Activated CD4-positive, alpha-beta T cell treated with anti-CD3 and anti-CD28 coated beads, Interleukin-10, Interleukin-2, amounts not matched to agents 100 ng/mL and 50 ng/mL, durations not matched to agents 16 hours and 8 hours (primary cell): ENCODE data around the gene KDM7A.
"Not testable (repeated sequence)": the region's sequence is repeated elsewhere in the genome, so short reads cannot be mapped to it uniquely, and the experiment has no call there.

Experiments used
- DNase-seq: peaks from one replicate; pipeline ENCODE4 v3.0.0-alpha.2; 2020

Gene KDM7A

DNA sequence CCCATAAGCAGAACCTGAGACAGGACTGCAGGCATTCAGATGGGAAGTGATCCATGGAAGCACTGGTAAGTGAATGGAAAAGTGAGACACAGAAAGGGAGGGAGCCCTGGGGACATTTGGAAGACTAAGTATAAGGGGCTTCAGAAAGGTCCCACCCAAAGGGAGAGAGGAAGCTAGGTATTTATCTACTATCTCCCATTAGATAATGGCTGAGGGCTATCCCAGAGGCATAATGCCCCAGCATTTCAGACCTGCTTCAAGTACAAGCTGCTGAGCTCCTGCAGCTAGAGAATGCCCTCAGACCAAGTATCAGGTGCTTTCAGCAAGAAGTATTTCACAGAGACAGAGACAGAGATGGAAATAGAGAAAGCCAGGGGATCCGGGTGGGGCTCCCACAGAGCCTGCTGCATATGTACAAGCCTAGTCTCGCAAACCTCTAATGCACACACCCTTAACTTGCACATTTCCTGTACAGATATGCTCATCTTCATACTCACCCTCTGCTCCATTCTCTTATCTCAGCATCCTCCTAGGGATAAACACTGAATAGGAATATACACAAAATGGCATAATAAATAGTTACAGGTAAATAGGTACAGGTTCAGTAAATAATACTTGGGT, 20.2 kb downstream of the KDM7A start:
- no peak for DNase-seq

DNA sequence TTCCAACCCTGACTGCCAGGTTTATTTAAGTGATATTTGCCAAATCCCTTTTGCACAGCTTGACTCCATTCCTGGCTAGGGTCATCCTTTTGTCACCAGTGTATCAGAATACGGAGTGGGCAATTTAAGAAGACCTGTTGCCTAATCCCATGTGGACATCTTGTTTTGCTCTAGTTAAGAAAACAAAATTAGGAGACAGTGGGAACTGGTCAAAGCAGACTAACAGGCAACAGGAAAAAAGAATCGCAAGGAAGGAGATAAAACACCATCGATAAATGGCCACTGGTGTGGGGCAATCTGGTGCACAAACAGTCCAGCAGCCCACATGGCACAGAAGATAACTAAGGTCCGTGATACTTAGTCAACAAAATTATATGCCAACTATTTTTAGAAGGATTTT, 21.4 kb downstream of the KDM7A start:
- DNase-seq = no peak

DNA sequence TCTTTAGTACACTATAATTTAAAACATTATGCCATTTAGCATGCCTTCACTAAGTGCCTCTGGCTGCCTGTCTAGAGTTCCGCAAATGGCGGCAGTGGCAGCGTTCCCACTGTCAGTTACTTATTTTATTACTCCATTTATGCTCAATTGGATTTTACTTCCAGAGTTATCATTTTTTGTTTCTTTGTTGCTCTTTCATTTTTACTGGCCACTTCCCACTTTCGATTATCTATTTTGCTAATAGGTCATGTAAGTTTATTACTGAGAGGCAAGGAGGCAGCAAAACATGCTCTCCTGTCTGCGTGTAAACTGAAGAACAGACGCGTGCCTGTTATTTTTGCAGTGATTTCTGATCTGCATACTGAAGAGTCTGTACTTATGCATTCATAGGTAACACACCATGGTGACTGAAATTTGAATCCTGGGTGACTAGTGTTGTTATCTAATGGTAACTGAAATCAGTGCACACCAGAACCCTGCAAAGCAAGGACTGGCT, 23.1 kb downstream of the KDM7A start:
- peak; percentile 21 for DNase-seq

DNA sequence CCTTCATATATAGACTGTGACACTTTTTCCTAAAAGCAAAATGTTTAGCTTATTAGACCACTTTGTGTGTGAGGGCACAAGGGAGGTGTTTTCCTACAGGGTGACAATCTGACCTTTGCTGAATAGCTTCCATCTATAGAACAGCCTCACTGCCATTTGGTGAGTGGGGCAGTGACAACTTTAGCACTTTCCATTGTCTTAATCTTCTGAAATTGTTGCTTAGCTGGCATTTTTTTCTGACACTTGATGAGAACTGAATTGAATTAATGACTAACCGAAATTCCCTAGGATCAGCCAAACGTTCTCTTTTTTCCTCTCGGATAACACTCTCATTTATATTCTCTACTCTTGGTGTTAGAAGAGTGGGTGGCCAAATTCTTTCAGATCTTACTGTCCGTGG, 30.2 kb downstream of the KDM7A start:
- no peak for DNase-seq

DNA sequence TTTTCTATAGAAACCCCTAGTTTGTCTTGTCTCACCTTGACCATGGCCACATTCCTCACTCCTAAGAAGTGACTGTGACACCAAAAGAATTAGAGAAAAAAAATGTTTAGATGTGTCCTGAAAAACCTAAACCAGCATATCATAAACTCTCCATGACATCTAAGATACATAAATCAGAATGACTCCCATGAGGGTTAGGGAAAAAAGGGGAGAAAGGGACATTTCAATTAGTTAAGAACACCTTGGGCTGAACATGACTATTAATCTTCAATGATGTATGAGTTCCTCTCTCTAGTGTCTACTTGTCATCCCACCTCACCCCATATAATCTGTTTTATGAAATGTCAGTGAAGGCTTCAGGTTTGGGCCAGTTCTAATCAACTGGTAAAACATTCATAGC, 31.1 kb downstream of the KDM7A start:
- no peak for DNase-seq

DNA sequence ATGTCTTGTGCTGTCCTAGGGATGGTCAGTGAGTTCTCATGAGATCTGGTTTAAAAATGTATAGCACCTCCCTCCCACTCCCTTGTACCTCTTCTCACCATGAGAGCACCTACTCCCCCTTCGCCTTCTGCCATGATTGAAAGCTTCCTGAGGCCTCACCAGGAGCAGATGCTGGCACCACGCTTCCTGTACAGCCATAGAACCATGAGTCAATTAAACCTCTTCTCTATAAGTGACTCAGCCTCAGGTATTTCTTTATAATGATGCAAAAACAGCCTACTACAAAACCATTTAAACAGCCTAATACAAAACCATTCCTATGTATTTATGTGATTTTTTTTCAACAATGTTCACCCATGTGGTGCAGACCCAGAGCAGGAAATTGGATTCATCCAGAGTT, 32.0 kb downstream of the KDM7A start:
- peak; percentile 9 for DNase-seq

DNA sequence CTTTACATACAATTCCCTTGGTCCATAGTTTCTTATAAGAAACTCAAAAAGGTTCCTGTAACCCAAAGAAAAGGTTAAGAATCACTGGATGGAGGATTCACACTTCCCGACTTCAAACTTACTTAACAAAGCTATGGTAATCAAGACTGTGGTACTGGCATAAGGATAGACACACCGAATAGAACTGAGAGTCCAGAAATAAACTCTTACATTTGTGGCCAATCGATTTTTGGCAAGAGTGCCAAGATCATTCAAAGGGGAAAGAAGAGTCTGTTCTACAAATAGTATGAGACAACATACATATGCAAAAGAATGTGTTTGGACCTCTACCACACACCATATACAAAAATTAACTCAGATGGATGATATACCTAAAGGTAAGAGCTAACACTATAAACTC, 32.8 kb downstream of the KDM7A start:
- no peak for DNase-seq

DNA sequence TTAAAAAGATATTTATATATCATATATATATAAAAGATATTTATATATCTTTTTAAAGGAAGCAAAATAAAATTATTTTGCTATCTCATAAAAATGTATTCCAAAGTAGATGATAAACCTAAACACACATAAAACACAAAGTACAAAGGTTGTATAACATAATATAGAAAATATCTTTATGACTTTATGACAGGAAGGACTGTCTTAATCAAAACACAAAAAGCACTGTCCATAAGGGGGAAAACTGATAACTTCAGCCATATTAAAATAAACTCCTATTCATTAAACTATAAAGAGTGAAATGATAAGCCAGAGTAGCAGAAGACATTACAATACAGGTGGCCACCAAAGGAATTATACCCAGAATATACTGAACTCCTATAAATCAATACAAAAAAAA, 34.8 kb downstream of the KDM7A start:
- no peak for DNase-seq

DNA sequence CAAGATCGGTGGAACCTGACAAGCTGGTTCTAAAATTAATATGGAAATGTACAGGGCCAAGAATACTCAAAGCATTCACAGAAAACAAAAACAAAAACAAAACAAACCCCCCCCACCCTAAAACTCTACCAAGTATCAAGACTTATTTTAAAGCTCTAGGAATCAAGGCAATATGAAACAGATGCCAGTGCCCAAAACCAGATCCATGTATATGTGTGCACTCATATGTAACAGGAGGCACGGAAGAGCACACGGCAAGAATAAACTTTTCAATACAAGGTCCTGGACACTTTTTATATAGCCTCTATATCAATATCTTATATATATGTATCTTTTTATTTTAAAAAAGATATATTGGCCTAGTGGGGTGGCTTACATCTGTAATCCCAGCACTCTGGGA, 35.5 kb downstream of the KDM7A start:
- no peak for DNase-seq

DNA sequence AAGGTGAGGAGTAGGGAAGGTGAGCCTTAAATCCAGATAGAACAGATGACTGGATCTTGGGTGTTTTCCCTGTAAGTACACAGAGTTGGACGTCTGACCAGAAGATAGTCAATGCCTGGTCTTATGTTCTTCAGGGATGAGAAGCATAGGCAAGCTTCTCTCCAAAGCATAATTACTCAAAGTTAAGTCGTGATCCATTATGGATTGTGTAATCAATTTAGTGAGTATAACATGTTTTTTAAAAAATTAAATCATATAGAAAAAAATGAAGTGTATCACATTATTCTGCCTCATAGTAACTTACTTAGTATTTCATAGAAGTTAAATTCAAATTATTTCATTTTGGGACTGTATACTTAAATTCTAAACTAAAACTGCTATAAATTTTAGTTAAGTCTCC, 39.7 kb downstream of the KDM7A start:
- no peak for DNase-seq

DNA sequence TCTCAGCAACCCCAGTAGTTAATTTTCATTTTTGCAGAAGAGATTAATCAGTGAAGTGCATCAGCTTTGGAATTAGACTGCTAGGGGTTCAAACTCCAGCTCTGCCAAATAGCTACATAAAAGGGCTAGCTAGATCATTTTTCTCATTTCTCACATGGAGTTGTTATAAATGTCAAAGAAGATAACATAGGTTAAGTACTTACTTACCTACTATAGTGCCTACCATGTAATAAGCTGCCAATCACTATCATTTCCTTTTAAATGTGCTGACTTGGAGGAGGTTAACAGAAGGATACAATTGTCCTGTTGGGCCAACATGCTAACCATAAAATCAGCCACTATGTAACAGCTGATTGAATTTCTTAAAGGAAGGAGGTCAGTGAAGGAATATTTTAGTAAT, 40.7 kb downstream of the KDM7A start:
- DNase-seq = no peak

DNA sequence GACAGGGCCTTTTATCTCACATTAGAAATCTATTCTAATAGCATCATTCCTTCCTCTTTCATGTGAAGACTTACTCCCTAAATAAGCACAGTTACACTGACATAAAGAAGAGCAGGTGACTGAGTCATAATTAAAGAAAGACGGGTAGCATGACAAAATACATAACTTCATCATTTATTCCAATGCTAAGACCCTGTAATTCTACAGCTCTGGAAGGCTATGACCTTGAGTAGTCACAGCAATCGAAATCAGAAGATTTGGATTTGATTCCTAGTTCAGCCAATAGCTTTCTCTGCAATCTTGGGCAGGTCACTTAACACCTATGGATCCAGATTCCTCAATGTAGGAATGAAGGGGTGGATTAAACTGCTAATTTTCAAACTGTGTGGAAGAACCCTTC, 42.7 kb downstream of the KDM7A start:
- peak; percentile 4 for DNase-seq

DNA sequence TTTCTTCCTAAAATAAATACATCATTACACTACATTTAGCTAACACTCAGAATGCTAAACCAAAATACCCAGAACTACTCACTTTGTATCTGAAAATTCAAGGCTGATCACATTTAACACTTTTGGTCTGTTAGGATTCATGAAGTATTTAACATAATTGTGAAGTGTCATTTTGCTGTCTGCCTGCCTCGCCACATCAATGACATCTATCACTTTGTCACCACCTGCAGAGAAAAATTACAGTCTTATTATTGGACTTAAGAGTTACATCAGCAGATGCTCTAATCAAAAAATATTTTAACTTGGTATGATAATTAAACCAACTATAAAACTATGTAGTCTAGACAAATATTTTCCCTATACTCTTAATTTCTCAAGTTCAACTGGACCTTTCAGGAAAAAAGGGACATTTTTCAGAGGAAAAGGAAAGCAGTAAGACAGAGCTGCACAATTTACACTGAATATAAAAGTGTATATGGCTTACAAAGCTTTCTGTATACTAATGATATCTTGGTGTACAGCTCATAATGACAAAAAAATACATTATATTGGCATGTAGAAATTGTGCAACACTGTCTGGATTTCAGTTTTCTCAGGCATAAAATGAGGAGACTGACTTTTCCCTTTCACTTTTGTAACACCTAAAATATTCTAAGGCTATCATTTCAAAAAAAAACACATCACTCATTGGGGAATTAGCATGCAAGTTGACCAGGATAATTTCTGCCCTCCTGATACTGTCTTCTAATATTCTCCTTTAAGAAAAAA, 49.2 kb downstream of the KDM7A start:
- no peak for DNase-seq

DNA sequence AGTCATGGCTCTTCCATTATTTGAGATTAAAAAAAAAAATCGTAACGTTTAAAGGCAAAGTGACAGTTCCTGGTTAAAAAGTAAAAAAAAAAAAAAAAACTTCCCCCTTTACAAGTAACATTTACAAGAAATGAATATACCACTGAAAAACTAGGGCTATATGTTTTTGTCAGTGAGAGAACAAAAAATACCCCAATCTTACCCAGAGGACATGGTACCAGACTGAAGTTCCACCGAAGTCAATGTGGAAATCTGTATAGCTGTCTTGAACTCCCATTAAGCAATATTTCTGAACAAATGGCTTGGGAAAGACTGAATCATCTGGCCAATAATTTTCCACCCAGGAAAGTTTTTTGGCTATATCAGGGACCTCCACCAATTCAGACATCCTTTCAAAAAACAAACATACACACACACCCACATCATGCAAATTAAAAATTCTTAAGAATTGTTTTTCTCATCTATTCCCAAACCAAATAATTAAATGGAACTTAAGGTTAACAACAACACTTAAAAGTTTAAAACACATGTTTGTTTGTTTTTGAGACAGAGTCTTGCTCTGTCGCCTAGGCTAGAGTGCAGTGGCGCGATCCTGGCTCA, 50.2 kb downstream of the KDM7A start:
- DNase-seq = no peak

DNA sequence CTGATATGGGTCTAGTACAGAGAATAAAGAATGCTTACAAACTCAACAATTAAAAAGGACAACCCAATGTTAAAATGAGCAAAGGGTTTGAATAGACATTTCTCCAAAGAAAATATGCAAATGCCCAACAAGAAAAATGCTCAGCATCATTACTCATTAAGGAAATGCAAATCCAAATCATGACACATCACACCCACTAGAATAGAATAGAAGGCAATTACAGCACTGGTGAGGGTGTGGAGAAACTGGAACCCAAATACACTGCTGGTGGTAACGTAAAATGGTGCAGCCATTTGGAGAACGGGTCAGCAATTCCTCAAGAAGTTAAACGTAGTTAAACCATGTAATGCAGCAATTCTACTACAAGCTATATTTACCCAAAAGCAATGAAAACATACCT, 53.8 kb downstream of the KDM7A start:
- DNase-seq = no peak

DNA sequence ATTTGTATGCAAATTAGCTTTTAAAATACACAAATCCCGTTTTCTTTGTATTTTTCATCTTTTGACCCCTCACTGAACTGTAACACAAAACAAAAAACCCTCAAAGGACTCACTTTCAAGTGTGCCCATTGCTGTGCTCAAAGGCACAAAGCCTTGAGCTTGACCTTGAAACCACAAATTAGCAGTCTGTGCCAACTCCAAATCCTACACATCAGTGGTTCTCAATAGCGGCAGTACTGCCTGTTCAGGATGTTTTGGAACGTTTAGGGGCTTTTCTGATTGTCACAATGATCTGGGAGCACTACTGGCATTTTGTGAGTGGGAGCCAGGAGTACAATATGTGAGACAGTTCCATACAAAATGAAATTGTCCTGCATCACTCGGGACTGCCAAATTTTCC, 55.5 kb downstream of the KDM7A start:
- DNase-seq = no peak

DNA sequence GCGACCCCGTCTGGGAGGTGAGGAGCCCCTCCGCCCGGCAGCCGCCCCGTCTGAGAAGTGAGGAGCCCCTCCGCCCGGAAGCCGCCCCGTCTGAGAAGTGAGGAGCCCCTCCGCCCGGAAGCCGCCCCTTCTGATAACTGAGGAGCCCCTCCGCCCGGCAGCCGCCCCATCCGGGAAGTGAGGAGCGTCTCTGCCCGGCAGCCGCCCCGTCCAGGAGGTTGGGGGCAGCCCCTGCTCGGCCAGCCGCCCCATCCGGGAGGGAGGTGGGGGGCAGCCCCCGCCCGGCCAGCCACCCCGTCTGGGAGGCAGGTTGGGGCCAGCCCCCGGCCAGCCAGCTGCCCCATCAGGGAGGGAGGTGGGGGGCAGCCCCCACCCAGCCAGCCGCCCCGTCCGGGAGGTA, 62.0 kb downstream of the KDM7A start:
- DNase-seq = not testable (repeated sequence)

DNA sequence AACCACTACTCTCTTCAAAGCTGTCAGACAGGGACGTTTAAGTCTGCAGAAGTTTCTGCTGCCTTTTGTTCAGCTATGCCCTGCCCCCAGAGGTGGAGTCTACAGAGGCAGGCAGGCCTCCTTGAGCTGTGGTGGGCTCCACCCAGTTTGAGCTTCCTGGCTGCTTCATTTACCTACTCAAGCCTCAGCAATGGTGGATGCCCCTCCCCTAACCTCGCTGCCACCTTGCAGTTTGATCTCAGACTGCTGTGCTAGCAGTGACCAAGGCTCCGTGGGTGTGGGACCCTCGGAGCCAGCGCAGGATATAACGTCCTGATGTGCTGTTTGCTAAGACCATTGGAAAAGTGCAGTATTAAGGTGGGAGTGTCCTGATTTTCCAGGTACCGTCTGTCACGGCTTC, 68.0 kb downstream of the KDM7A start:
- DNase-seq = not testable (repeated sequence)

DNA sequence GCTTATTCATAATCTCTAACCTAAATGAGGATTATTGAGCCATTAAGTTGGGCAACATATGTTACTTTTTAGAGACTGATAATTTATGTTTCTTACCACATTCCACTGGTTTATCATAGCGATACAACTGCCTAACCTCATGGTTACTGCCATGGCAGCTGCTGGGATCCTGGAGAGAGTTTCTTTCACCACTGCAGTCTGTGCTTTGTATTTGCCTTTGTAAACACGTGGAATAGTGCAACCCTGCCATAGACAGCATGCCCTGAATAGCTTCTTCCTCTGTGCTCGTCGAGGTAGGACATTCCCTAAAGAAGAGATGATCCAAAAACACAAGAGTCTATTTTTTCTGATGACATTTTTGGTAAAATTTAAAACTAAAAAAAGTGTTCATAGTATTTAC, 80.3 kb downstream of the KDM7A start:
- DNase-seq = no peak

DNA sequence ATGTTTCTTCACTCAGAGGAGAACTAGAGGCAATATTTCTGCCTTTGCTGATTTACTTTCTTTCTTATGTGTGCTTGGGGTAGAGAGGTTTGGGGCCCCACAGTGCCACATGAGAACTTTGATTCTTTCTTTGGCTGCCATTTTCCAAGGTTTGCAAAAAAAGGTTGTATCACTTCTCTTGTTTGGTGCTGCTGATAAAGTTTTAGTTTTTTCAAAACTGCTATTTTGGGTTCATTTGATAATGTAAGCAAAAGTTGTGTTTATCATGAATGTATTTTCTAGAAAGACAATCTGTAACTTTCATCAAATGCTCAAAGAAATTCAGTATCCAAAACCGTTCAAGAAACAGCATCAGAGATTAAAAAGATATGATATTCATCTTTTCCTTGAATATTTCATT, 83.4 kb downstream of the KDM7A start:
- DNase-seq = no peak

DNA sequence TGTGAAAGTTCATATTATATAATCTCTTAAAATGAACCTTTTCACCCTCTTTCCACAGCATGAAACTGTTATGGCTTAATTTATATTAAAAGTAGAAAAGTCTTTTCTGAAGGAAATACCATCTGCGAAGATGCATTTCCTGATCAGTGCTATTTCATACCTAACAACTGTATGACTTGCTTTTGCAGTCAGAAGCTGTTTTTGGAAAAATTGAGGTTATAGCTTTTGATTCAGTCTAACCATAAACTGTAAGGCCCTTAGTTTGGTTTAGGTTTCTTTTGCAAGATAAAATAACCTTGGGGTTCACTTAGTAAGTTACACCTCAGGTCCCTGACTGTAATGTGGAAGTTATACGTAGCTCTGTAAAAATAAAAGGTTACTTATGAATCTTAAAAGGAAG, 91.3 kb downstream of the KDM7A start:
- no peak for DNase-seq

DNA sequence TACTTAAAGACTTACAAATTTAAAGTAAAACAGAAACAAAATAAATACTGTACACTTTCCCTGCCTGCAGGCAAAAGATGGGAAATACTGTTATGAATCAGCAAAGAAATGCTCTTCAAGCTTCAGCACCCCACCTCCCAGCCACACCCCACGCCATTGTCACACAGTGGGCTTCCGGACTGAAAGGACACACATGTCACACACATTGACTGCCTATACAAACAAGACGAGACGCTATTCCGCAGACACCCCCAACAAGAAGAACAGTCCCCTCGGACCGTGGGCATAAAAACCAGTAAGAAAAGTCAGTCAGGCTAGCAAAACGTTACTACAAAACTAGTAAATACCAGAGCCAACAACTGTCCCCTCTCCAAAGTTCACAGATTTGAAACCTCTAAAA, 91.8 kb downstream of the KDM7A start:
- DNase-seq = peak; percentile 59

DNA sequence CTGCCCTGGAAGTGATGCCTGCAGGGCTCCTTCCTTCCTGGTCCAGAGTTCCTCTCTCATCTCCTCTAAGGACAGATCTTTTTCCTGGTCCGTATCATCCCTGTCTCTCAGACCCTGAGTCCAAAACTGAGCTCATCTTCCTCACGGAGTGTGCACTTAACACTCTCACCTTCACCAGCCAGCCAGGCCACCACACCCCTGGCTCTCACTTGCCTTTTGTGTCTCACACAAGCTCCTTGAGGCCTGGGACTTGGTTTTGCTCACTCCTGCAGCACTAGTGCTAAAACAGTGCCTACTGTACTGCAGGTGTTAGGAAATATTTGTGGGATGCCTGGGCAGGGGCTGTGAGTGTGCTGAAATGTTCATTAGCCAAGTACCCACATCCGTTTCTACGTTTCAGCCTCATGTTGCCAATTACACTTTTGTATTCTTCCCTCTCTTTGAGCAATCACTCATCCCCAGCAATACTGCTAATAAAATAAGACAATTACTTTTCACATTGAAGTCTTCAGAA, 92.6 kb downstream of the KDM7A start:
- DNase-seq = no peak

DNA sequence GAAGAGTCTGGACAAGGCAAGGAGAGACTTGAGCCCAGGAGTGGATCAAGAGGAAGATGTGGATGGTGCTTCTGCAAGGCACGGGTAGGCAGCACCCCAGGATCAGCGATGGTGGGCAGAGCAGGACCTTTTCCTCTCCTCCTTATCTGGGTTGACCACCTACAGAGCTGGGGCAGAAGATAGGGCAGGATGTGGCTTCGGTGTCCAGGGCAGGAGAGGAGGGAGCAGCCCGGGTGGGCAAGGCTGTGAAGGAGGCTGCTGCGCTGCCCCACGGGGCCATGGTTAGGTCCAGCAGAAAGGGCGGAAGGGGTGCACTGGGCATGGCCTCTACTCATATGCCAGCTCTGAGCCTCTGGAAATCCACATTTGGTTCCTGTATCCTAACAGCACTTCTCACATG, 94.0 kb downstream of the KDM7A start:
- DNase-seq = no peak
